Measurements from ENCODE around the gene AHRR.

- TF ChIP-seq CTCF (IDR thresholded peaks at IDR 0.05) (no peak), POLR2AphosphoS5 (IDR thresholded peaks at IDR 0.05) (no peak), POLR2A (IDR thresholded peaks at IDR 0.05) (no peak)
Measured at GRCh38 chr5:443239-444151, 122.0 kb downstream of the AHRR start.

Data from transverse colon (tissue), 4 donors.